Measurements from ENCODE around the gene TRIM28.

GRCh38 chr19:58562122-58563033, 18.5 kb downstream of the TRIM28 start:
- TF ChIP-seq CTCF (IDR thresholded peaks at IDR 0.05; ENCODE audit: extremely low read depth in 1 of 2, insufficient read depth in 1 of 2, low read depth in 1 of 2, low read length in 2 of 2) (no peak), MYC (IDR thresholded peaks at IDR 0.05; ENCODE audit: low read depth, low read length) (no peak), POLR2A (IDR thresholded peaks at IDR 0.05; ENCODE audit: low read depth, low read length) (peak; percentile 30), POLR2AphosphoS5 (IDR thresholded peaks at IDR 0.05; ENCODE audit: insufficient read depth, low read depth, low read length) (peak; percentile 39), JUN (IDR thresholded peaks at IDR 0.05; ENCODE audit: borderline replicate concordance, insufficient read depth, insufficient read length, low read depth) (no peak)
